Cerebellar nuclear complex (tissue), 1 donor: ENCODE data around the gene DNALI1.

ENCODE experiments used
- DNase-seq, 2 experiments: peaks; one replicate each; lab custom pipeline; 2025; lab: John Stamatoyannopoulos, UW

Gene DNALI1

GRCh38 chr1:37602750-37603694 is 46.3 kb downstream of the DNALI1 start:
- no peak for DNase-seq

- DNase-seq, result no peak
These were observed 48.4 kb downstream of the DNALI1 start for GRCh38 chr1:37605061-37605650.

- DNase-seq, result no peak
These were observed 49.2 kb downstream of the DNALI1 start for GRCh38 chr1:37605806-37606474.

GRCh38 chr1:37606481-37607263 is 49.9 kb downstream of the DNALI1 start:
- DNase-seq, result no peak

GRCh38 chr1:37609002-37609401 is 52.3 kb downstream of the DNALI1 start:
- no peak for DNase-seq

GRCh38 chr1:37609994-37610393 is 53.3 kb downstream of the DNALI1 start:
- no peak for DNase-seq

GRCh38 chr1:37612186-37612585 is 55.4 kb downstream of the DNALI1 start:
- no peak for DNase-seq

- no peak for DNase-seq
These were observed 57.4 kb downstream of the DNALI1 start for GRCh38 chr1:37614105-37614504.

GRCh38 chr1:37616330-37616729 is 59.6 kb downstream of the DNALI1 start:
- no peak for DNase-seq
